AG09319 (cell line): Measurements from ENCODE around the gene ZNF12.

Experiments used
- DNase-seq: peaks from one replicate; pipeline ENCODE4 v3.0.0-alpha.2; 2010; ENCODE audit warnings: low read depth; ENCODE audit errors: extremely low read depth
- TF ChIP-seq, protein P1 (sequence below): IDR thresholded peaks from 2 replicates; pipeline ENCODE4 v1.5.1; 2011; ENCODE audit warnings: low read depth, mild to moderate bottlenecking, inconsistent platforms, low read length, moderate library complexity

The ZNF12 gene

DNA sequence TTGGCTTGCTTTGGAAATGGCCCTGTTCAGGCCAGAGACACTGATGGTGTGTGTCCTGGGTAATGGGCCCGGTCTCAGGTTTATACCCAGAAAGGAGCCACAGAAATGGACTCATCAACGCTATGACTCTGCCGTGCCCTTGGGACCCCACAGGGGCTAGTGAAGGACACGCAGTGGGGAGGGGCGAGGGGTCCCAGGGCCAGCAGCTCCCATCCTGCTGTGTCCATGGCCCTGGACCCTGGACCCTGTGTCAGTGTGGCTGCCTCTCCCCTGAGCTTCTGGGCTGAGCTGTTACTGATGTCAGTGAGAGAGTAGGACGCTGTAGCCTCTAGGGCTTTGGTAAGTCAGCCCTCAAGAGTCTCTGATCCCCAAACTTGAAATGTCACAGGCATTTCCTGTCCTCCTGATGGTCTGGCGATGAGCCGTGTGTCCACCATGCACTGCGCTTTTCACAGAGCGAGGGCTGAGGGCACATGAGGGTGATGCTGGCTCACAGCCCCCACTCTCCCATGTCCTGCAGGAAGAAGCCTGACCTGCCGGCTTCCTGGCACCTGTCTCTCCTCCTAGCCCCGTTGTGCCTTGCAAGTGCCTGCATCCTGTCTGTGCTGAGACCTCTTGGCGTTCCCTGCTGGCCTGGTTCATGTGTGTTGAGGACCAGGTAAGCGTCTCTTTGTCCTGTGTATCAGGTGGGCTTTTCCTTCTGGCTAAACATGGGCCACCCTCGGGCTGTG, 65.3 kb downstream of the ZNF12 start:
- TF ChIP-seq, protein P1, sequence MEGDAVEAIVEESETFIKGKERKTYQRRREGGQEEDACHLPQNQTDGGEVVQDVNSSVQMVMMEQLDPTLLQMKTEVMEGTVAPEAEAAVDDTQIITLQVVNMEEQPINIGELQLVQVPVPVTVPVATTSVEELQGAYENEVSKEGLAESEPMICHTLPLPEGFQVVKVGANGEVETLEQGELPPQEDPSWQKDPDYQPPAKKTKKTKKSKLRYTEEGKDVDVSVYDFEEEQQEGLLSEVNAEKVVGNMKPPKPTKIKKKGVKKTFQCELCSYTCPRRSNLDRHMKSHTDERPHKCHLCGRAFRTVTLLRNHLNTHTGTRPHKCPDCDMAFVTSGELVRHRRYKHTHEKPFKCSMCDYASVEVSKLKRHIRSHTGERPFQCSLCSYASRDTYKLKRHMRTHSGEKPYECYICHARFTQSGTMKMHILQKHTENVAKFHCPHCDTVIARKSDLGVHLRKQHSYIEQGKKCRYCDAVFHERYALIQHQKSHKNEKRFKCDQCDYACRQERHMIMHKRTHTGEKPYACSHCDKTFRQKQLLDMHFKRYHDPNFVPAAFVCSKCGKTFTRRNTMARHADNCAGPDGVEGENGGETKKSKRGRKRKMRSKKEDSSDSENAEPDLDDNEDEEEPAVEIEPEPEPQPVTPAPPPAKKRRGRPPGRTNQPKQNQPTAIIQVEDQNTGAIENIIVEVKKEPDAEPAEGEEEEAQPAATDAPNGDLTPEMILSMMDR = no peak
- DNase-seq = no peak

DNA sequence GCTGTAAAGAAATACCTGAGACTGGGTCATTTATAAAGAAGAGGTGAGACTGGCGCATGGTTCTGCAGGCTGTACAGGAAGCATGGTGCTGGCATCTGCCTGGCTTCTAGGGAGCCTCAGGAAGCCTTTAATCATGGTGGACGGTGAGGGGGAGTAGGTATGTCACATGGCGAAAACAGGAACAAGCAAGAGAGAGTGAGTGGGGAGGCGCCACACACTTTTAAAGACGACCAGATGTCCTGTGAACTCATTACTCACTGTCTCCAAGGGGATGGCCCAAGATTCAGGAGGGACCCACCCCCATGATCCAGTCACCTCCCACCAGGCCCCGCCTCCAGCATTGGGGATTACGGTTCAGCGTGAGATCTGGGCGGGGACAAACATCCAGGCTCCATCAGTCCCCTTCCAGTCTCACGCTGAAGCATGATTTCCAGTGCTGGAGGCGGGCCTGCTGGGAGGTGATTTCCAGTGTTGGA, 66.5 kb downstream of the ZNF12 start:
- TF ChIP-seq, protein P1 = no peak
- DNase-seq = no peak

DNA sequence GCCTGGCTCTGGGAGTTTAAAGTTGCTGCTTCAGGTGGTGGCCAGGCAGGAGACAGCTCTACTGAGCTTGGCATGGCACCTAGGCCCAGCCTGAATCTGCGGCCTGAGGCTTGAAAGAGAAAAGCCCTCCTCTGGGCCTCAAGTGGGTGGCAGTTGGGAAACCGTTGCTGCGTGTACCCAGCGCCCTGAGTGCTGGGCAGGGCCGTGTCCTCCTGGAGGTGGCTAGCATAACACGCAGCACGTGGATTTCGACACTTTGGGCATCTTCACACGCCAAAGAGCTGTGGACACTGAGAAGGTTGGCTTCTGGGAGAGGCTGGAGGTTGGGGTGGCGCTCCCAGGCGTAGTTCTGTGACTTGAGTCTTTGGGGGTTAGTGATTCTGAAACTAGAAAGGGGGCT, 67.1 kb downstream of the ZNF12 start:
- TF ChIP-seq, protein P1 = no peak

DNA sequence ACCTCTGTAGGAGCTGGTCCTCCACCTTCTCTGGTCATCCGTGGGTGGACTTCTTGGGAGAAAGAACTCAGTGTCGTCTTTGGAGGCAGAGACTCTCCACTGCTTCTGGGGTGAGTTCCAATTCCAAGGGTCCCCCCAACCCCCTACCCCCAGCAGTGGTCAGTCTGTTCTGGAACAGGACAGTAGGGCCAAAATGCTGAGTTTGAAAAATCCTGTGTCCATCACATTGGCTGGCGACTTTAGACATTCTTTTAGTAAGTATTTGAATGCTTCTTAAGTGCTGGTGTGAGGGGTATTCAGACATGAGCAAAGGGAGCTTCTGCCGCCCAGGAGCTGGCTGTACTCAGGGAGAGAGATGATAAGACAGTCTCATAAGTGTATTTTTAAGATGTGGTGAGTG, 67.7 kb downstream of the ZNF12 start:
- no peak for DNase-seq
- TF ChIP-seq, protein P1 = no peak

More for the DNA sequence above, 67.1 kb downstream of the ZNF12 start:
- DNase-seq = no peak
